ENCODE data around the gene KLK11. TPM values are rescaled to one million over a fixed set of nuclear protein-coding genes. Genes with fewer than 3 reads are reported as not detected.

The KLK11 gene
- total and polyA plus RNA-seq, 7 experiments from 2014 or later: not detected

- Histone ChIP-seq H3K9me3 (ENCODE audit: control insufficient read depth in 2 of 3, low read length in 3 of 3) (no peaks in the 10 kb centered on the region), H3K27ac (ENCODE audit: low read depth, low read length) (no peak overlapping the region), H3K36me3 (ENCODE audit: control insufficient read depth in 2 of 3, insufficient read depth in 3 of 3, low read length in 3 of 3) (no peaks in the 10 kb centered on the region), H3K27me3 (ENCODE audit: control insufficient read depth in 2 of 2, insufficient read depth in 2 of 2, low read length in 2 of 2) (no peaks in the 10 kb centered on the region), H3K4me3 (ENCODE audit: low read length) (no peak overlapping the region), H3K4me1 (ENCODE audit: control insufficient read depth in 2 of 2, insufficient read depth in 2 of 2, low read length in 2 of 2) (no peaks in the 10 kb centered on the region)
- Mint-ChIP-seq H3K4me1 (peaks cover 0 to 4% (median 0%) of the 10 kb centered on the region in 7 donors), H3K4me3 (no peak overlapping the region), H3K9me3 (peaks cover 0 to 4% (median 0%) of the 10 kb centered on the region in 11 donors), H3K27ac (peak overlapping the region in 1 of 9 donors; percentile 44), H3K27me3 (peaks cover 0 to 76% (median 42%) of the 10 kb centered on the region in 5 donors), H3K36me3 (peaks cover 0 to 6% (median 4%) of the 10 kb centered on the region in 5 donors)
- DNase-seq (no peak), ATAC-seq (no peak)
- ChIA-PET POLR2A (no interaction called here), CTCF (no interaction called here)
- intact Hi-C loops (cut with micrococcal nuclease): no loop called here
These were observed 4.2 kb upstream of the KLK11 start for GRCh38 chr19:51030631-51031030.

- H3K4me1 Mint-ChIP-seq: peaks cover 0 to 4% (median 0%) of the 10 kb centered on the region in 7 donors
- DNase-seq (no peak), ATAC-seq (no peak)
- H3K4me3 ChIP-seq (ENCODE audit: low read length): no peak overlapping the region
- H3K27ac ChIP-seq (ENCODE audit: low read depth, low read length): no peak overlapping the region
- H3K27ac Mint-ChIP-seq: no peak overlapping the region
- H3K4me1 ChIP-seq (ENCODE audit: control insufficient read depth in 2 of 2, insufficient read depth in 2 of 2, low read length in 2 of 2): no peaks in the 10 kb centered on the region
- H3K4me3 Mint-ChIP-seq: no peak overlapping the region
- intact Hi-C loops (cut with micrococcal nuclease): no loop called here
- peaks cover 0 to 4% (median 4%) of the 10 kb centered on the region in 5 donors for H3K36me3 Mint-ChIP-seq
- H3K27me3 ChIP-seq (ENCODE audit: control insufficient read depth in 2 of 2, insufficient read depth in 2 of 2, low read length in 2 of 2): no peaks in the 10 kb centered on the region
- no peaks in the 10 kb centered on the region for H3K36me3 ChIP-seq (ENCODE audit: control insufficient read depth in 2 of 3, insufficient read depth in 3 of 3, low read length in 3 of 3)
- H3K27me3 Mint-ChIP-seq: peaks cover 0 to 76% (median 45%) of the 10 kb centered on the region in 5 donors
- no peaks in the 10 kb centered on the region for H3K9me3 ChIP-seq (ENCODE audit: control insufficient read depth in 2 of 3, low read length in 3 of 3)
- peaks cover 0 to 4% (median 0%) of the 10 kb centered on the region in 11 donors for H3K9me3 Mint-ChIP-seq
- ChIA-PET CTCF (interaction anchor here (0.7 kb wide), 1 partner anchor 133 kb away, joined by 3 read pairs; no protein-coding TSS in a partner anchor), POLR2A (no interaction called here)
These were observed 3.3 kb upstream of the KLK11 start for GRCh38 chr19:51029718-51030117.

GRCh38 chr19:51027873-51028272 is 1.5 kb upstream of the KLK11 start:
- ChIA-PET POLR2A (no interaction called here), CTCF (no interaction called here)
- H3K27ac Mint-ChIP-seq: no peak overlapping the region
- no peak overlapping the region for H3K4me3 ChIP-seq (ENCODE audit: low read length)
- peaks cover 0 to 74% (median 45%) of the 10 kb centered on the region in 5 donors for H3K27me3 Mint-ChIP-seq
- H3K36me3 Mint-ChIP-seq: peaks cover 0 to 4% (median 3%) of the 10 kb centered on the region in 5 donors
- no peaks in the 10 kb centered on the region for H3K4me1 ChIP-seq (ENCODE audit: control insufficient read depth in 2 of 2, insufficient read depth in 2 of 2, low read length in 2 of 2)
- H3K36me3 ChIP-seq (ENCODE audit: control insufficient read depth in 2 of 3, insufficient read depth in 3 of 3, low read length in 3 of 3): no peaks in the 10 kb centered on the region
- intact Hi-C loops (cut with micrococcal nuclease): no loop called here
- ATAC-seq: no peak
- H3K27me3 ChIP-seq (ENCODE audit: control insufficient read depth in 2 of 2, insufficient read depth in 2 of 2, low read length in 2 of 2): no peaks in the 10 kb centered on the region
- peaks cover 0 to 4% (median 0%) of the 10 kb centered on the region in 11 donors for H3K9me3 Mint-ChIP-seq
- no peak overlapping the region for H3K4me3 Mint-ChIP-seq
- H3K27ac ChIP-seq (ENCODE audit: low read depth, low read length): no peak overlapping the region
- H3K9me3 ChIP-seq (ENCODE audit: control insufficient read depth in 2 of 3, low read length in 3 of 3): no peaks in the 10 kb centered on the region
- peaks cover 0 to 2% (median 0%) of the 10 kb centered on the region in 7 donors for H3K4me1 Mint-ChIP-seq
- no peak for DNase-seq

GRCh38 chr19:51027126-51027806 is 850 bp upstream of the KLK11 start:
- no peak overlapping the region for H3K4me3 Mint-ChIP-seq
- H3K4me1 Mint-ChIP-seq: peaks cover 0 to 2% (median 0%) of the 10 kb centered on the region in 7 donors
- H3K36me3 Mint-ChIP-seq: peaks cover 0 to 4% (median 3%) of the 10 kb centered on the region in 5 donors
- Histone ChIP-seq H3K9me3 (ENCODE audit: control insufficient read depth in 2 of 3, low read length in 3 of 3) (no peaks in the 10 kb centered on the region), H3K4me1 (ENCODE audit: control insufficient read depth in 2 of 2, insufficient read depth in 2 of 2, low read length in 2 of 2) (no peaks in the 10 kb centered on the region), H3K27me3 (ENCODE audit: control insufficient read depth in 2 of 2, insufficient read depth in 2 of 2, low read length in 2 of 2) (no peaks in the 10 kb centered on the region), H3K27ac (ENCODE audit: low read depth, low read length) (no peak overlapping the region), H3K36me3 (ENCODE audit: control insufficient read depth in 2 of 3, insufficient read depth in 3 of 3, low read length in 3 of 3) (no peaks in the 10 kb centered on the region), H3K4me3 (ENCODE audit: low read length) (no peak overlapping the region)
- H3K9me3 Mint-ChIP-seq: peaks cover 0 to 4% (median 0%) of the 10 kb centered on the region in 11 donors
- DNase-seq (no peak), ATAC-seq (no peak)
- H3K27ac Mint-ChIP-seq: peak overlapping the region in 1 of 9 donors; percentile 22
- ChIA-PET POLR2A (no interaction called here), CTCF (no interaction called here)
- peaks cover 0 to 77% (median 51%) of the 10 kb centered on the region in 5 donors for H3K27me3 Mint-ChIP-seq
- intact Hi-C loops (cut with micrococcal nuclease): no loop called here

DNA sequence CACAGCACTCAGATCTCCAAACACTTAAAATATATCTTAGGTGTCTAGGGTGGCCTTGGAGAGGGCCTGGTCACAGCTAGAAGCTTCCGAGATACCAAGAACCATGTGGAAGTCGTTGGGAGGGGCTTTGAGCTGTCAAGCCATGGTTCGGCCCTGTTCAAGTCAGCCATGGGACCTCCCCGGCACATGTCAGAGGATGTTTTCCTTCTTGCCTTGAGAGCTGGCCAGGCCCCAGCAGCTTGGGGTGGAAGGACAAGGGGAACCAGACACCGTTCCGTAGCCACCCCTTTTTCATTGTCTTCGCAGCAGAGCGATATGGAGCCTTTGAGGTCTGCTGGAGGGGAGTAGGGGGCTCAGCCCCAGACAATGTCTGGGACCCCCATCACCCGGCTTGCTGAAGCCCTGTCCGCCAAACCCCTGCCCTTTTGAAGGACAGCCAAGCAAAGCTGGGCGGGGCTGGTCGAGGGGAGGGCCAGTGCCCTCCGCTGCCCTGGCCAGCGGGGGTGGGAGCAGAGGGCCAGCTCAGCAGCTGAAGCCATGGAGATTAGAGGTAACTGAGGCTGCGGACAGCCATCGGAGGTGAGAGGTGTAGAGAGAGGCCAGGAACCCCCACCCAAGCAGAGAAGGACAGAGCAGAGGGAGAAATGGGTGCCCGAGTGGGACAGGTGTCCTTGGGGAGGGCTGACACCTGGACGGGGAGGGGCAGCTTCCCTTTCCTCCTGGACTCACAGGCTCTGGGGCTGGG is 435 bp downstream of the KLK11 start:
- Histone ChIP-seq H3K36me3 (ENCODE audit: control insufficient read depth in 2 of 3, insufficient read depth in 3 of 3, low read length in 3 of 3) (no peaks in the 10 kb centered on the region), H3K27me3 (ENCODE audit: control insufficient read depth in 2 of 2, insufficient read depth in 2 of 2, low read length in 2 of 2) (no peaks in the 10 kb centered on the region), H3K9me3 (ENCODE audit: control insufficient read depth in 2 of 3, low read length in 3 of 3) (no peaks in the 10 kb centered on the region), H3K4me1 (ENCODE audit: control insufficient read depth in 2 of 2, insufficient read depth in 2 of 2, low read length in 2 of 2) (no peaks in the 10 kb centered on the region), H3K4me3 (ENCODE audit: low read length) (no peak overlapping the region), H3K27ac (ENCODE audit: low read depth, low read length) (no peak overlapping the region)
- no peak overlapping the region for H3K4me3 Mint-ChIP-seq
- DNase-seq (no peak), ATAC-seq (no peak)
- peaks cover 0 to 2% (median 0%) of the 10 kb centered on the region in 11 donors for H3K9me3 Mint-ChIP-seq
- H3K27ac Mint-ChIP-seq: no peak overlapping the region
- CTCF ChIA-PET: no interaction called here
- intact Hi-C loops (cut with micrococcal nuclease): no loop called here
- H3K27me3 Mint-ChIP-seq: peaks cover under 1 to 65% (median 46%) of the 10 kb centered on the region in 5 donors
- H3K36me3 Mint-ChIP-seq: peaks cover 0 to 4% (median 2%) of the 10 kb centered on the region in 5 donors
- POLR2A ChIA-PET: no interaction called here
- peaks cover 0 to 2% (median 0%) of the 10 kb centered on the region in 7 donors for H3K4me1 Mint-ChIP-seq

GRCh38 chr19:51025401-51025800 is 1.0 kb downstream of the KLK11 start:
- Histone ChIP-seq H3K4me1 (ENCODE audit: control insufficient read depth in 2 of 2, insufficient read depth in 2 of 2, low read length in 2 of 2) (no peaks in the 10 kb centered on the region), H3K9me3 (ENCODE audit: control insufficient read depth in 2 of 3, low read length in 3 of 3) (no peaks in the 10 kb centered on the region), H3K27me3 (ENCODE audit: control insufficient read depth in 2 of 2, insufficient read depth in 2 of 2, low read length in 2 of 2) (no peaks in the 10 kb centered on the region), H3K36me3 (ENCODE audit: control insufficient read depth in 2 of 3, insufficient read depth in 3 of 3, low read length in 3 of 3) (no peaks in the 10 kb centered on the region), H3K4me3 (ENCODE audit: low read length) (no peak overlapping the region), H3K27ac (ENCODE audit: low read depth, low read length) (no peak overlapping the region)
- intact Hi-C loops (cut with micrococcal nuclease): no loop called here
- H3K4me3 Mint-ChIP-seq: no peak overlapping the region
- ATAC-seq: no peak
- CTCF ChIA-PET: no interaction called here
- H3K36me3 Mint-ChIP-seq: peaks cover 0 to 4% (median 0%) of the 10 kb centered on the region in 5 donors
- H3K4me1 Mint-ChIP-seq: peaks cover 0 to 2% (median 0%) of the 10 kb centered on the region in 7 donors
- no peak for DNase-seq
- H3K27me3 Mint-ChIP-seq: peaks cover 5 to 60% (median 42%) of the 10 kb centered on the region in 5 donors
- peaks cover 0 to 2% (median 0%) of the 10 kb centered on the region in 11 donors for H3K9me3 Mint-ChIP-seq
- H3K27ac Mint-ChIP-seq: no peak overlapping the region
- POLR2A ChIA-PET: no interaction called here

Data from naive thymus-derived CD4-positive, alpha-beta T cell (primary cell).